ENCODE data around the gene LAMP2.

Gene LAMP2

GRCh38 chrX:120468825-120469525 is at the start of gene LAMP2 (continued):
- TF ChIP-seq ZNF148 (tag by site-specific recombination; IDR thresholded peaks at IDR 0.05; ENCODE audit: borderline replicate concordance) (no peak), ZNF202 (tag by site-specific recombination; IDR thresholded peaks at IDR 0.05; ENCODE audit: borderline replicate concordance) (no peak), ZNF449 (tag by site-specific recombination; IDR thresholded peaks at IDR 0.05) (no peak), ZNF624 (tag by site-specific recombination; IDR thresholded peaks at IDR 0.05) (no peak), BCL11B (tag by site-specific recombination; IDR thresholded peaks at IDR 0.05; ENCODE audit: low read depth) (no peak), REST (tag by site-specific recombination; IDR thresholded peaks at IDR 0.05) (no peak), ZBTB48 (tag by site-specific recombination; IDR thresholded peaks at IDR 0.05) (peak; percentile 33; the same call in 1 of the 2 replicates), ZNF398 (tag by site-specific recombination; IDR thresholded peaks at IDR 0.05) (peak; percentile 40; the same call in 1 of the 2 replicates), ZNF48 (tag by site-specific recombination; IDR thresholded peaks at IDR 0.05) (no peak), PRDM6 (tag by site-specific recombination; IDR thresholded peaks at IDR 0.05) (no peak; the same call in 1 of the 2 replicates), SP3 (tag by site-specific recombination; IDR thresholded peaks at IDR 0.05) (peak; percentile 69), BCL11A (tag by site-specific recombination; IDR thresholded peaks at IDR 0.05; ENCODE audit: low read depth) (no peak), GLI4 (tag by site-specific recombination; IDR thresholded peaks at IDR 0.05) (no peak), ZBTB26 (tag by site-specific recombination; optimal IDR thresholded peaks at IDR 0.05) (peak; percentile 35), SP2 (tag by site-specific recombination; IDR thresholded peaks at IDR 0.05) (peak; percentile 71), ZNF610 (tag by site-specific recombination; IDR thresholded peaks at IDR 0.05; ENCODE audit: borderline replicate concordance) (no peak), SETDB1 (IDR thresholded peaks at IDR 0.05; ENCODE audit: insufficient read length, low read length) (no peak), ZFP3 (tag by site-specific recombination; IDR thresholded peaks at IDR 0.05; ENCODE audit: low read depth) (no peak), GLIS2 (tag by site-specific recombination; IDR thresholded peaks at IDR 0.05) (0 out of 2 replicates have a peak, but pooled peaks have one; percentile 20), ZNF146 (tag by site-specific recombination; IDR thresholded peaks at IDR 0.05) (no peak), KLF17 (tag by site-specific recombination; IDR thresholded peaks at IDR 0.05) (0 out of 2 replicates have a peak, but pooled peaks have one; percentile 9), ZSCAN30 (tag by site-specific recombination; IDR thresholded peaks at IDR 0.05) (0 out of 2 replicates have a peak, but pooled peaks have one; percentile 6), GLI2 (tag by site-specific recombination; IDR thresholded peaks at IDR 0.05; ENCODE audit: borderline replicate concordance, low read depth) (no peak), ZNF704 (tag by site-specific recombination; IDR thresholded peaks at IDR 0.05) (no peak)
